ENCODE measurements around the gene CPPED1.
A peak's percentile ranks its signal among the peaks of the same experiment; 100 is the strongest.
"Not testable (repeated sequence)": the region's sequence is repeated elsewhere in the genome, so short reads cannot be mapped to it uniquely, and the experiment has no call there.

Gene CPPED1

GRCh38 chr16:12801511-12802042 is 2.1 kb downstream of the CPPED1 start:
- peak; percentile 70 for DNase-seq (ENCODE audit: low spot score)

- DNase-seq (ENCODE audit: low spot score): no peak
These were observed 2.9 kb downstream of the CPPED1 start for GRCh38 chr16:12800817-12801216.

DNA sequence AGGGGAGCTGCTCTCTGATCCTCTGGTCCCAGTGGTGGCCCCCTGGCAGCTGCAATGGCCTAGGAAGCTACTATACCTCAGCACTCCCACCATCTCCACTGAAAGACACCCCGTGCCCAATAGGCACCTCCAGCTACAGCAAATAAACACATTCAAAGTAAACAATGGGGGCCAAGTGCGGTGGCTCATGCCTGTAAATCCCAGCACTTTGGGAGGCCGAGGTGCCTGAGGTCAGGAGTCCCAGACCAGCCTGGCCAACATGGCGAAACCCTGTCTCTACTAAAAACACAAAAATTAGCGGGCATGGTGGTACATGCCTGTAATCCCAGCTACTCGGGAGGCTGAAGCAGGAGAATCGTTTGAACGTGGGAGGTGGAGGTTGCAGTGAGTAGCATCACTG is 3.7 kb downstream of the CPPED1 start:
- DNase-seq (ENCODE audit: low spot score): not testable (repeated sequence)

DNA sequence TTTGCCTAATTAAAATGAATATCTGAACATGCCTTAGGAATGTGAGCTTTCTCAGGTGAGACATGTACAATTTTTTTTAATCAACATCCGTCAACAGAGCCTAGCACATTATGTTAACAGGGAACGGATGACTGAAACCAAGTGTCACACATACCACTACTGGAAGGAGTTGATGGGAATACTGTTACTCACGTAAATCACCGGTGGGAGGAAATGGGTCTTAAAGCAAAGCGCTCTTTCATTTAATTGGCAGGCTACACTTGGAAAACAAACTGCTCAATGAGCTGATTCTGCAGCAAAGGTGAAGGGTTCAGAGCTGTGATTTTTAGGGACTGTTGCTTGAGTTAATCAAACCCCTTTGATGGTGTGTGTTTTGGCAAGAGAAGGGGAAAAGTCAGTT is 4.8 kb downstream of the CPPED1 start:
- DNase-seq (ENCODE audit: low spot score): no peak

GRCh38 chr16:12798171-12798570 is 5.5 kb downstream of the CPPED1 start:
- no peak for DNase-seq (ENCODE audit: low spot score)

- no peak for DNase-seq (ENCODE audit: low spot score)
These were observed 7.2 kb downstream of the CPPED1 start for GRCh38 chr16:12796498-12796897.

GRCh38 chr16:12794486-12795387 is 8.9 kb downstream of the CPPED1 start:
- no peak for DNase-seq (ENCODE audit: low spot score)

GRCh38 chr16:12793865-12794240 is 9.8 kb downstream of the CPPED1 start:
- no peak for DNase-seq (ENCODE audit: low spot score)

GRCh38 chr16:12793120-12793864 is 10.4 kb downstream of the CPPED1 start:
- no peak for DNase-seq (ENCODE audit: low spot score)

GRCh38 chr16:12792528-12792927 is 11.2 kb downstream of the CPPED1 start:
- DNase-seq (ENCODE audit: low spot score): not testable (repeated sequence)

DNA sequence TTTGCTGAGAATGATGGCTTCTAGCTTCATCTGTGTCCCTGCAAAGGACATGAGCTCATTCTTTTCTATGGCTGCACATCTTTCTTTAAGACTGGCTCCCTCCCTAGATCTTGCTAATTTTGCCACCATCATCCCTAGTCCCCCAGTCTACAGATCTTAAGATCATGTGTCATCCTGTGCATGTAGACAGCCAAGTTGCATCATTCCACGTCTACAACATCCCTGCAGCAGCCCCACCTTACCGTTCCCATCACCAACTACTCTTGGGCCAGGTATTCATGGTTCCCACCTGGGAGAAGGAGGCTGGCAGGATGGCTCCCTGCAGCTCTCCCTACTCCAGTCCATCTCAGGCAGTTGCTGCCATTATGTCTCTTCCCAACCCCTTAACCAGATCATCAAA is 12.3 kb downstream of the CPPED1 start:
- no peak for DNase-seq (ENCODE audit: low spot score)

DNA sequence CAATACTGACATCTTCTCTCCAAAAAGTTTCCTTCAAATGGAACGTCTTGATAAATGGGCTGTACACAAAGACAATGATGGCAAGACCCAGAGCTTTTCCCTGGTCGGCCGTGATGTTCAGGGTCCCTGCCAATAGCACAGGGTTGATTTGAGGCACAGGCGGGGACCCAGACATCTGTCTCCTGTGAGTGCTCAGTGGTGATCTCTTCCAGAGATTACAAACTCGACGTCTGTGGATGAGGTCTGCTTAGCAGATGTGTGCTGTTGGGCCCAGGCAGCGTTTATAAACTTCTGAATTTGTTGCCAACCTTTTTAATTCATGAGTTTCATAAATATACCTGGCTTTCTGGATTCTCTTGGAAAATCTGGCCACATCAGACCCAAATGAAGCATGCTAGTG is 14.9 kb downstream of the CPPED1 start:
- DNase-seq (ENCODE audit: low spot score): no peak

GRCh38 chr16:12786081-12786480 is 17.6 kb downstream of the CPPED1 start:
- no peak for DNase-seq (ENCODE audit: low spot score)

- DNase-seq (ENCODE audit: low spot score): no peak
These were observed 19.6 kb downstream of the CPPED1 start for GRCh38 chr16:12784076-12784475.

DNA sequence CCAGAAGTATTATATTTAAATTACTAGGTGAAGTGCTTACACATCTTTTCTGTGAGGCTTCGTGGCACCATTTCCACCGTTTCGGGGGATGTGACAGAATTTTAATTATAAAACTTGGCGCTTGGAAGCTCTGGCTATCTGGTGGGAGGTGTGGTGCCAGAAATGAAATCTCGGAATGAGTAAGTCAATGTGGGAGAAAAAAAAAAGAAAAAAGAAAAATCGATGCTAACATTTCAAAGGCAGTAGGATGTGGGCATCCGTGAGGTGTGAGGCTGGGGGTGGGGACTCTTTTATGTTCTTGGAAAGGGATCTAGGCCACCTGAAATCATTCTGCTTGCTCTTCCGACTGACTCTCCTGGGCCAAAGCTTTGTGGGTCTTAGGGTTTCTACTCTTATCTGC is 21.9 kb downstream of the CPPED1 start:
- DNase-seq (ENCODE audit: low spot score): no peak

GRCh38 chr16:12780467-12780866 is 23.2 kb downstream of the CPPED1 start:
- DNase-seq (ENCODE audit: low spot score): no peak

DNA sequence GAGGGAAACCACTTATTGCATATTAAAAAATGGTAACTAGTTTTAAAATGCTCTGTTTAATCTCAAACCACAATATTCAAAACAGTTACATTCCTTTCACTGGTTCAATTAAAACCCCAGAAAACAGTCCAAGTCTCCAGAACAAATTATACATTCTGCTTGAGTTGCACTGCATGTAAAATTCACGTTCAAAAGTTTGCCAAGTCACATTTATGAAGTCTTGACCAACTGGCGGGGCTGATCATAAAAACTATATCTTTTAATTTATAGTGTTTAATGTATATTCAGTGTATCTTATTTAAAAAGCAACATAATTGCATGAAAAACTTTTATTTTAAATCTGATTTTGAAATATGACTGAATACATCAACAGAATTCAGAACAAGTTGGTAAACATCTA is 25.0 kb downstream of the CPPED1 start:
- no peak for DNase-seq (ENCODE audit: low spot score)

- DNase-seq (ENCODE audit: low spot score): no peak
These were observed 27.9 kb downstream of the CPPED1 start for GRCh38 chr16:12775656-12776236.

DNA sequence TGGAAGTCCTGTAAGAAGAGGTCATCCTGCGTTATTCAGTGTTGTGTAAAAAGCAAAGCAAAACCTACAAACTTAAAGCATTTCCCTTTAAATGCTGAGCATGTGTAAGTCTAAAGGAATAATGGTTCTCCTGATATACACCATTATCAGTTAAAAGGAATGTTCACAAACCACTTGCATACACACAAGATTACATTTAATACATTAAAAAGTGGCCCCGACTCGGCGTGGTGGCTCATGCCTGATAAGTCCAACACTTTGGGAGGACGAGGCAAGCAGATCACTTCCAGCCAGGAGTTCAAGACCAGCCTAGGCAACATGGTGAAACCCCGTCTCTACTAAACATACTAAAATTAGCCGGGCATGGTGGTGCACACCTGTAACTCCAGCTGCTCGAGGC is 30.5 kb downstream of the CPPED1 start:
- DNase-seq (ENCODE audit: low spot score): no peak

DNA sequence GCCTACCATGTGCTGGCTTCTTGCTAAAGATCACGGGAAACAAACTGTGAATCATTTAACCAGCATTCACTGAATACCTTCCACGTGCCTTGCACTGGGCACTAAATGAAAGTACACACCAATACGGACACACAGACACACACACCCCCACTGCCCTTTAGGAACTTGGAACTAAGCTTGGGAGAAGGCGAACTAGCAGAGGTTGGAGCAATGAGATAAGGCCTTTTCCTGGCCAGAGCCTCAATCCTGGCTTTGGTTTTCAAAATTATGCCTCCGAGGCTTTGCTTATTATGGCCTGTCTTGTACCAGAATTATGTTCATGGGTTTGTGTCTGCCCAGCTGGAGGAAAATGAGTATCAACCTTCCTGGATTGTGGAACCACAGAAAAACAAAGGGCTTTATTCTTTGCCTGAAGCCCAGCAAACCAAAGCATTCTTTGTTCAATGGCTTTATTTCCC is 32.3 kb downstream of the CPPED1 start:
- DNase-seq (ENCODE audit: low spot score): no peak

GRCh38 chr16:12769525-12769924 is 34.2 kb downstream of the CPPED1 start:
- no peak for DNase-seq (ENCODE audit: low spot score)

DNA sequence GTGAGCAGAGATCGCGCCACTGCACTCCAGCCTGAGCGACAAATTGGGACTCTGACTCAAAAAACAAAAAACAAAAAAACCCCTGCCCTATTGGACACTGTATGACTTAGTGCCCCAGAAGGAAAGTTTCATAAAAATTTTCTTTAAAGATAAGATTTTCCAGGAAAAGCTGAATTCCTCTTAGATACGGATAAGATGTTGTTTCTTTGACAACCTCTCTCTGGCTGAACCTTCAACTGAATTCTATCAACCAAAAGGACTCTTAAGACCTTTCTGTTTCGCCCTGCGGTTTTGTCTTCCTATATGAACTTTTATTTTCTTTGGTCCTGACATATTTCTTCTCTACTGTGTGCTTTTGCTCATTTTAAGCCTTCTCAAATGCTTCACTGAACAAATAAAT is 35.8 kb downstream of the CPPED1 start:
- no peak for DNase-seq (ENCODE audit: low spot score)

GRCh38 chr16:12766853-12767252 is 36.8 kb downstream of the CPPED1 start:
- no peak for DNase-seq (ENCODE audit: low spot score)

Data from GM03348 (cell line).